ENCODE results near the gene CLEC4G.
"Not testable (repeated sequence)": the region's sequence is repeated elsewhere in the genome, so short reads cannot be mapped to it uniquely, and the experiment has no call there.

Gene CLEC4G, protein sequence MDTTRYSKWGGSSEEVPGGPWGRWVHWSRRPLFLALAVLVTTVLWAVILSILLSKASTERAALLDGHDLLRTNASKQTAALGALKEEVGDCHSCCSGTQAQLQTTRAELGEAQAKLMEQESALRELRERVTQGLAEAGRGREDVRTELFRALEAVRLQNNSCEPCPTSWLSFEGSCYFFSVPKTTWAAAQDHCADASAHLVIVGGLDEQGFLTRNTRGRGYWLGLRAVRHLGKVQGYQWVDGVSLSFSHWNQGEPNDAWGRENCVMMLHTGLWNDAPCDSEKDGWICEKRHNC

DNA sequence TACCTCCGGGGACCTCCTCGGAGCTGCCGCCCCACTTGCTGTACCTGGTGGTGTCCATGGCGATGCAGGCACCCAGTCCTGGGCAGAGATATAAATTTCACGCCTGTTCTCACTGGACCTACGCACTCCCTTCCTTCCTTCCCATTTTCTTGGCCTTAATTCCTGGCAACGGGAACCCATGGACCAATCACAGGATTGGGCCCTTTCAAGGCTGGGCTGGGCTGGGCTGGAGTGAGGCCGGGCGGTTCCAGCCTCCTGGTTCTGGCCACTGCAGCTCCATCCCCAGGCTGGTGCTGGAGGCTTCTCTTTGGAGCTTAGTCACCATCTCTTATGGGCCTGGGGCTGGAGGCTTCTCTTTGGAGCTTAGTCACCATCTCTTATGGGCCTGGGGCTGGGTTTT lies at the start of gene CLEC4G:
CLEC4G (minus strand) TSS at position 66 of the 400 bp plus-strand sequence; CDS start at position 58, 8 bp downstream.
- DNase-seq, result no peak

DNA sequence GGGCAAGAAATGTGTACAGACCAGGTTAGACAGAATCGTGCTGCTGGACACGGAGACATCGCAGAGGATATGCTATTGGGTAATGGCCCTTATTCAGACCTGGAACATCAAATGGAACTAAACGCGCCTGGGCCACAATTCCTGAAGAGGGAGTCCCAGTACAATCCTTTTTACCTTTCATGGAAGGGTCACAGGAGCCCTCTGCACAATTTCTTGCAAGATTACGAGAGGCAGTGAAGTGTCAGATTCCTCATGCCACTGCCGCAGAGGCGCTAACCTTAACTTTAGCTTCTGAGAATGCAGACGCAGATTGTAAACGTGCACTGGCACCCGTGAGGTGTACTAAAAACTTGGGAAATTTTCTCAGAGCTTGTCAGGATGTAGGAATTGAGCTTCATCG lies 49.2 kb upstream of the CLEC4G start:
- no peak for DNase-seq

DNA sequence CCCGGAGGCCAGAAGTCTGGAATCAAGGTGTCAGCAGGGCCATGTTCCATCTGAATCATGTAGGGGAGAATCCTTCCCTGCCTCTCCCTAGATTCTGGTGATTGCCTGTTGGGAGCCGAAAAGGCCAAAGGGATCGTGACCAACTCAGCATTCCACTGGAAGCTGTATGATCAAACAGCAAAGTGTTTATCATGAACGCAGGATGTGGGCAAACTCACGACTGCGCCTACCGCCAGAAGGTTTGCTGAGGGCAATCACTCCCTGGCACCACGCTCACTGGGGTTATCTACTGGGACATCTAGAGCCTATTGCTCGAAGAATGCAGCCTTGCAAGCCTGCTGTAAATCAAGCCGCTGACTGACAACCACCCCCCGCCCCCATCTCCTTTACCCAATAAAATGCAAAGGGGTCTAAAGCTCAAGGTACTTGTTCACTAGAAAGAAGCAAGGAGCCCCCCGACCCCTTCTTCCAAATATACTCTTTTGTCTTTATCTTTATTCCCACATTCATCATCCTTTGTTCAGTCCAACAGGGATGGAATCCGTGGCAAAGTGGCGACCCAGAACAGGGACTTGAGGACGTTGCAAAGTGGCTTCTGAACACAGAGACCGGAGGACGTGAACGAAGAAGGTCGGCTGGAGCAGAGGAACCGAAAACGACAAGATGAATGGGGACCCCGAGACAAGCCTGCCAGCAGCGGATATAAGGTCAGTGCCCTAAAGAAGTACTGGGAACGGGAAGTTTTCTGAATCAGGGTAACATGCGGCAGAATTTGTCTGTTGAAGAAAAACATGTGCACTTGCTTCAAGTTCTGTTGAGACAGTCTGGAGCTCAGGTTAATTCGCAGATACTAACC lies 47.9 kb upstream of the CLEC4G start:
- no peak for DNase-seq

DNA sequence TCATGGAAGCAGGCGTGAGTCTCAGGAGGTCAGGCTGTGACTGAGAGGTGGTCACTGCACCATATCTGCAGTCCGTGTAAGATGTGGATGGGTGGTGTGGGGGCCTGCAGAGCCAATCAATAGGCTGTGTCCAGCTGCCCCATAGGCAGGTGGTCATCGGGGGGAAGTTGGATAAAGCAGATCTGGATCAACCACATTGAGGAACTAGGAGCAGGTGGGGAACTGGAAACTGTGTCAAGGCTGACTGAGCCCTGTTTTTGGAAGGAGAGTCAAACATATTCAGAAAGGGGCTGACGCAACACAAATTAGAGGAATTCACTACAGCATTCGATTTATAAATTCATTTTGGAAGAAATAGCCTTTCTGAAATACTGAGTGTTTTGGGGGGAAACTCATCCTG lies 46.2 kb upstream of the CLEC4G start:
- DNase-seq, result no peak

DNA sequence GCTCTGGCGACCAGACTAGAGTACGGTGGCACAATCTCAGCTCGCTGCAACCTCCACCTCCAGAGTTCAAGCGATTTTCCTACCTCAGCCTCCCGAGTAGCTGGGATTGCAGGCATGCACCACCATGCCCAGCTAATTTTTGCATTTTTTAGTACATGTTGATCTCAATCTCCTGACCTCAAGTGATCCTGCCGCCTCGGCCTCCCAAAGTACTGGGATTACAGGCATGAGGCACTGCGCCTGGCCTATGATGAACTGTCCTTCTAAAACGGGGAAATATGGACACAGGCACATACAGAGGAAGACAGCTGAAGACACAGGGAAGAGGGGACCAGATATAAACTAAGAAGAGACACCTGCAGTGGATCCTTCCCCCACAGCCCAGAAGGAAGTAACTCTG lies 43.9 kb upstream of the CLEC4G start:
- DNase-seq, result no peak

DNA sequence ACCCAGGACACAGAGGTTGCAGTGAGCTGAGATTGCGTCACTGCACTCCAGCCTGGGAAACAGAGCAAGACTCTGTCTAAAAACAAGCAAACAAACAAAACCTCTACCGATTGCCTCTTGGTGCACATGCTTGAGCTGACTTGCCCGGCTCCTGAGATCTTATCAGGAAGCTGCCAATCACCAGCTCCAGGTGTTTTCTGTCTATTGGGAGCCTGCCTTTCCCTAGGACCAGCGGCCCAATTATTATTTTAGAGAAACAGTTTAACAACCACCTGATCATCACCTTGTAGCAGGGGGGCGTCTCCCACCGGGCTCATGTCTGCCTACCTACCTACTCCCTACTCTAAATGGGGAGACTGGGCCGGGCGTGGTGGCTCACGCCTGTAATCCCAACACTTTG lies 41.9 kb upstream of the CLEC4G start:
- DNase-seq, result no peak

DNA sequence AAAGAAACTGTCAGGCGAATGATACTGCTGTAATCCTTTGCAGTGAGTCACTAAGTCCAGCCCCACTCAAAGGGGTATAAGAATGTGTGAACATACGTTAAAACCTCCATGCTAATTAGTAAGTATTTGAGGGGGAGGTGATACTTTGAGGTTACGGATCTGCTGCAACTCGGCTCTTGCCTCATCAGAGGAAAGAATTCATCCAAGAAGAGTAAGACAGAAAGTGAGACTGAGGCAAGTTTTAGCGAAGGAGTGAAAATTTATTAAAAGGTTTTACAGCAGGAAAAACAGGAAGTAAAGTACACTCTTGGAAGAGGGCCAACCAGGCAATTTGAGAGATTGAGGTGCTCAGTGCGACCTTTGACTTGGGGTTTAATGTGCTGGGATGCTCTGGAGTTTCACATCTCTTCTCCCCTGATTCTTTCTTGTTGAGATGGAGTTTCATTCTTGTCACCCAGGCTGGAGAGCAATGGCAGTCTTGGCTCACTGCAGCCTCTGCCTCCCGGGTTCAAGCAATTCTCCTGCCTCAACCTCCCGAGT lies 40.9 kb upstream of the CLEC4G start:
- DNase-seq, result peak; percentile 69

DNA sequence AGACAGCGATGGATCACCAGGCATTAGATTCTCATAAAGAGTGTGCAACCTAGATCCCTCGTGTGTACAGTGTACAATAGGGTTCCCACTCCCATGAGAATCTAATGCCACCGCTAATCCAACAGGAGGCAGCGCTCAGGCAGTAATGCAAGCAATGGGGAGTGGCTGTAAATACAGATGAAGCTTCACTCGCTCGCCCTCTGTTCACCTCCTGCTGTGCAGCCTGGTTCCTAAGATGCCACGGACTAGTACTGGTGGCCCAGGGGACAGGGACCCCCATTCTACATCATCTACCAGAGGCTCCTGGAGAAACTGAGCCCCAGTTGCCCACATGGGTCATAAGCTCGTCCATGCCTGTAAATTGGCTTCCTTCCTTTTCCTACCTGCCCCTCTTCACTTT lies 39.2 kb upstream of the CLEC4G start:
- DNase-seq, result no peak

DNA sequence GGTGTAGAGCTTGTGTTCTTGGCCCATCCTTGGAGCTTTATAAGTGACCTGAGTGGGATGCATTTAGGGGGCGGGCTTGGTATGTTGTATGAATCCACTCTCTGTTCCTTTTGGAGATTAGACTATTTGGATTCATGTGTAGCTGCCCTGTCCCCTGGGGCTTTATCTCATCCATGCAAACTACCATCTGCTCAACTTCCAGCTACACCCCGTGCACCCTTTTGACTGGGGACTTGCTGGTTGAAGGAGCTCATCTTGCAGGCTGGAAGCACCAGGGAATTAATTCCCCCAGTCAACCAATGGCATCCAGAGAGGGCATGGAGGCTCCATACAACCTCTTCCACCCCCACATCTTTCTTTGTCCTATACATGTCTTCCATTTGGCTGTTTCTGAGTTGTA lies 37.3 kb upstream of the CLEC4G start:
- DNase-seq, result no peak

DNA sequence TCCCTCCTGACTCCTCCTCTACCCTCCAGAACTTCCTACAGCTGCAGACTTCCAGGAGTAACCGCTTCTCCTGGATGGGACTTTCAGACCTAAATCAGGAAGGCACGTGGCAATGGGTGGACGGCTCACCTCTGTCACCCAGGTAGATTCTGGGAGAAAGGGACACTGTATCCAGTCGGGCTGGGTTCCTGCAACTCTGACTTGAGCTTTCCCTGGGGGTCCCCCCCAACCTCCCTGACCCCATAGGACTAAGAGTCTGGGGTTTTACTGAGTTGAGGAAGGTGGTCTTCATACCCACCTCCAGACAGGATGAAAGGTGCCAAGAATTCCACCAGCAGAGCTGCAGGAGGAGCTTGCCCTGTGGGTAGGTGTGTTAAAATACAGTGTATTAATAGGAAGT lies 35.6 kb upstream of the CLEC4G start:
- no peak for DNase-seq

DNA sequence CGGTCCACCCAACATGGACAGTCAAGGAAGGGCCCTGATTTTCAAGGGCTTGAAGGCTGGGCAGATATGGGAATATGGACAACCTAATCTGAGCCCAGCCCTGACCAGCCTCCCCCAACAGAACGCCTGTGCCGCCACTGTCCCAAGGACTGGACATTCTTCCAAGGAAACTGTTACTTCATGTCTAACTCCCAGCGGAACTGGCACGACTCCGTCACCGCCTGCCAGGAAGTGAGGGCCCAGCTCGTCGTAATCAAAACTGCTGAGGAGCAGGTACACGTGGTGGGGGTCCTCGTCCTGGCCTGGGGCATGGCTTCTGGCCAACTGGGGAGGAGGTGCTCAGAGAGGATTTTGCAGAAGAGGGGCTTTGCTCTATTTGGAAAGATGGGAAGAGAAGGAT lies 34.6 kb upstream of the CLEC4G start:
- DNase-seq, result no peak

DNA sequence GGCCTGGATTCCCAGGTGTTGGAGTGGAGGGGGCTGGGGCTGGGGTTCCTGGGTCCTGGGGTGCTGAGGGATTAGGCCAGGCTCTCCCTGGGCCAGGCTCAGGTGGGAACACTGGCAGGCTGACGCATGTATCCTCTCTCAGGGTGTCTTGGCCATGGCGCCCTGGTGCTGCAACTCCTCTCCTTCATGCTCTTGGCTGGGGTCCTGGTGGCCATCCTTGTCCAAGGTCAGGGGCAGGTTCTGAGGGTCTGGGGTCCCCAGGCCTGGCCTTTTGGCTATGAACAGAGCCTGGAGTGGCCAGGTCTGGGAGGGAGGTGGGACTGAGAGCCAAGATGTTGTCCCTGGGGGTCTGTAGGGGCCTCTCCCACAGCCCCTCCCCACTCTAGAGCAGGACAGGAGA lies 33.1 kb upstream of the CLEC4G start:
- not testable (repeated sequence) for DNase-seq

DNA sequence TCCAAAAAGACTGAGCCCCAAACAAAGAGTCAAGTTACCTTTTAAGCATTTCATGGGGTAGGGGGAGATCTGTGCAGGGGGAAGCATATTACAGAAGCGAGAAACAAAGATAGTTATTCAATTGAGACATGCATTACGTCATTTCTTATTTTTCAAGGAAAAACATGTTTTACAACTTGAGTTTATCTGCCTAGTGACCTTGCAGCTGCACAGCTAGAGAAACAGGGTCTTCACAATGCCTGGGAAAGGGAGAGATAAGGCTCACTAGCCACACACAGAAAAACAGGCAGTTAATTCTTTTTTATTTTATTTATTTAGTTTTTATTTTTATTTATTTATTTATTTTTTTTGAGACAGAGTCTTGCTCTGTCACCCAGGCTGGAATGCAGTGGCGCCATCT lies 32.2 kb upstream of the CLEC4G start:
- not testable (repeated sequence) for DNase-seq

DNA sequence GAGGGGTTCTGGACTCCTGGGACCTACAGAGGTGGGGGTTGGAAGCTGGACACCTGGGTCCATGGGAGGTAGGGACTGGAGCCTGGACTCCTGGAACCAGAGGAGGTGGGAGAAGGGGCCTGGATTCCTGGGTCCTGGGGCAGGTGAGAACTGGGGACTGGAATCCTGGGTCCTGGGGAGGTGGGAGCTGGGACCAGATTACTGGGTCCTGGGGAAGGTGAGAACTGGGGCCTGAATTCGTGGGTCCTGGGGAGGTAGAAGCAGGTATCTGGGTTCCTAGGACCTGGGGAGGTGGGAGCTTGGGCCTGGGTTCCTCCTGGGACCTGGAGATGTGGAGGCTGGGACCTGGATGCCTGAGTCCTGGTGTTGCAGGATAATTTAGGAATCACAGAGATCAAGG lies 31.8 kb upstream of the CLEC4G start:
- no peak for DNase-seq

DNA sequence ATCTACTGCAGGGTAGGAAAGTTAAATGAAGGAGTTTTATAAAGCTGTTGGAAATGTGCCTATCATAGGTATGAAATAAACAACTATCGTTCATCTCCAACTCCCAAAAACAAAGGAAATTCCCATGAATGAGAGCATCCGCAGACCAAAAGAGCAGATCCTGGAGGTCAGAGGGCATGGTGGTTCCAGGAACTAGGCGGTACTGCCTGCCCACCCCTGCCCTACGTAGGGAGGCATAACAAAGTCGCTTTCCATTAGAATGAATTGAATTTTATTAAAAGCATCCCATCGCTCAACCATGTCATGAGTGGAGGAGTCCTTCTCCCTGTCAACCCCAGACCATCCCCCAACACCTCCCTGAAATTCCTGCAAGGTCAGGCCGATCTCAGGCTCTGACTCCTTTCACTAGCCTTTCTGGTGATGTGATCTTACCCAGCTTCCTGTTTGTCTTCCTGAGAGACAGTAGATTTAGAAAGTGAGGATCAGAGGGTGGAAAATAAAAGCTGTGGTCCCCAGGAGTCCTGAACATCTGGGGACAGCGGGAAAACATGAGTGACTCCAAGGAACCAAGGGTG lies 30.9 kb upstream of the CLEC4G start, which contains the start of gene CLEC4M:
CLEC4M (plus strand) TSS at position 525 of the 575 bp plus-strand sequence; CDS start at position 549, 24 bp downstream.
- no peak for DNase-seq

DNA sequence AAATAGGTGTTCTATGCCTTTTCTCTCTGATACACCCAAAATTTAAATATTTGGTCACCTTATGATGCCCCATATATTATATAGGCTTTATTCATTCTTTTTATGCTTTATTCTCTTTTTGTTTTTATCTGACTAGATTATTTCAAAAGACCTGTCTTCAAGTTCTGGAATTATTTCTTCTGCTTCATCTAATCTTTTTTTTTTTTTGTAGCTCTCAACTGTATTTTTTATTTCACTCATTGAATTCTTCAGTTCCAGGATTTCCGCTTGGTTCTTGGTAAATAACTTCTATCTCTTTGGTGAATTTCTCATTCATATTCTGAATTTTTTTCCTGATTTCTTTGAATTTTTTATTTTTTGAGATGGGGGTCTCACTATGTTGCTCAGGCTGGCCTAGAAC lies 27.2 kb upstream of the CLEC4G start:
- no peak for DNase-seq

DNA sequence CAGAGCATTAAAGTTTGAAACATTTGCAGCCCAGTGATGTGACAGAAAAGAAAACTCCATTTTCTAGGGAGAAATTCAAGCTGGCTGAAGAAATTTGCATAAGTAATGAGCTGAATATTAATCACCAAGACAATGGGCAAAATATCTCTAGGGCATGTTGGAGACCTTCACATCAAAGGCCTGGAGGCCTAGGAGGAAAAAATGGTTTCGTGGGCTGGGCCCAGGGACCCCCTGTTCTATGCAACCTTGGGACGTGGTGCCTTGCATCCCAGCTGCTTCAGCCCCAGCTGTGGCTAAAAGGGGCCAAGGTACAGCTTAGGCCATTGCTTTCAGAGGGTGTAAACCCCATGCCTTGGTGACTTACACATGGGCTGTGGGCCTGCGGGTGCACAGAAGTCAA lies 25.4 kb upstream of the CLEC4G start:
- no peak for DNase-seq

DNA sequence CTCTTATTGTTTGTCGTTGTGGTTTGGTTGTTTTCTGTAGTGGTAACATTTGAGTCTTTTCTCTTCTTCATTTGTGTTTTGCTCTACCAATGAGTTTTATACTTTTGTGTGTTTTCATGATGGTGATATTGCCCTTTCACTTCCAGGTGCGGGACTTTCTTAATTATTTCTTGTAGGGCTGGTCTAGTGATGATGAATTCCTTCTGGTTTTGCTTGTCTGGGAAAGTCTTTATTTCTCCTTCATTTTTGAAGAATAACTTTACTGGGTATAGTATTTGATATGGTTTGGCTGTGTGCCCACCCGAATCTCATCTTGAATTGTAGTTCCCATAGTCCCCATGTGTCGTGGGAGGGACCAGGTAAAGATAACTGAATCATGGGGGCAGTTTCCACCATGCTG lies 24.3 kb upstream of the CLEC4G start:
- no peak for DNase-seq

DNA sequence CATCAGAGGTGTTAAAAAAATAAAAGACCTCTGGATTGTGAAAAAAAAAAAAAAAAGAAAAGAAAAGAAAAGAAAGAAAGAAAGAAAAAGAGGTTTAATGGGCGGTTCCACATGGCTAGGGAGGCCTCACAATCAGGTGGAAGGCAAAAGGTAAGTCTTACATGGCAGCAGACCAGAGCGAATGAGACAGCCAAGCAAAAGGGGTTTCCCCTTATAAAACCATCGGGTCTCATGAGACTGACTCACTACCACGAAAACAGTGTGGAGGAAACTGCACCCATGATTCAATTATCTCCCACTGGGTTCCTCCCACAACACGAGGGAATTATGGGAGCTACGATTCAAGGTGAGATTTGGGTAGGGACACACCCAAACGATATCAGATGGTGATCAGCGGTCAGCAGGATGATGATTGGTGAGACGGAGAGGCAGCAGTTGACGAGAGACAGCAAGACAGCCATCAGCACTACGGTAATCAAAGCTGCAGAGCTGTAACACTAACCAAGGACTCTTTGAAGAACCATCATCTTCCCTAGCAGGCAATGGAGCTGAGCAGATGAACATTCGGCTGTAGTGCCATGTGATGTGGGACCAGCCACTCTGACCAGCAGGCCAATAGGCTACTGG lies 19.4 kb upstream of the CLEC4G start:
- no peak for DNase-seq

DNA sequence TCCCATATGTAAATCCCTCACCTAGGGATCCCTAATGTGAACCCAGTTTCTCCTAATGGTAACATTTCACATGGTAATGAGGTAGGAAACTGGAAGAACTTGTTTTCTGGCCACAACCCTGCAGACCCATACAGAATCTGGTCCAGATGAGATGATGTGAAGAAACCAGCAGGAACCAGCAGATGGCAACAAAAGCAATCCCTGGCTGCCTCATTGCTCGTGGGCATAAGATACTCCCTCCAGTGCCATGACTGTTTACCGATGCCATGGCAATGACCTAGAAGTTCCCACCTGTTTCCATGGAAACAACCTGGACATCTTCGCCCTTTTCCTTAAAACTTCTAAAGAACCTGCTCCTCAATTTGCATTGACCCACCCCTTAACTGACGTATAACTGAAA lies 16.8 kb upstream of the CLEC4G start:
- DNase-seq, result no peak

DNA sequence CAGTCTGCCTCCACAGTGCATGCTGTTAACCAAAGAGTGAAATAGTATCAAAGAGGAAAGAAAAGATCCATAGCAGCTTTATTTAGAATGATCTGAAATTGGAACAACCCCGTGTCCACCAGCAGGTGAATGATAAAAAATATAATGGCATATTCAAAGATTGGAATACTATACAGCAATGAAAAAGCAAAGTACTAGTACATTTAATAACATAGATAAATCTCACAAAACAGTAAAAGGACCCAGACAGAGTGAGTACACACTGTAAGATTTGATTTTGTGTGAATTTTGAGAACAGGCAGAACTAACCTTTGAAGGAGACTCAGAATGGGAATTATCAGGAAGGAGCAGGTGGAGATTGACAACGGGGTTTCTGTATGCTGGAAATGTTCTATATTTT lies 16.3 kb upstream of the CLEC4G start:
- no peak for DNase-seq

DNA sequence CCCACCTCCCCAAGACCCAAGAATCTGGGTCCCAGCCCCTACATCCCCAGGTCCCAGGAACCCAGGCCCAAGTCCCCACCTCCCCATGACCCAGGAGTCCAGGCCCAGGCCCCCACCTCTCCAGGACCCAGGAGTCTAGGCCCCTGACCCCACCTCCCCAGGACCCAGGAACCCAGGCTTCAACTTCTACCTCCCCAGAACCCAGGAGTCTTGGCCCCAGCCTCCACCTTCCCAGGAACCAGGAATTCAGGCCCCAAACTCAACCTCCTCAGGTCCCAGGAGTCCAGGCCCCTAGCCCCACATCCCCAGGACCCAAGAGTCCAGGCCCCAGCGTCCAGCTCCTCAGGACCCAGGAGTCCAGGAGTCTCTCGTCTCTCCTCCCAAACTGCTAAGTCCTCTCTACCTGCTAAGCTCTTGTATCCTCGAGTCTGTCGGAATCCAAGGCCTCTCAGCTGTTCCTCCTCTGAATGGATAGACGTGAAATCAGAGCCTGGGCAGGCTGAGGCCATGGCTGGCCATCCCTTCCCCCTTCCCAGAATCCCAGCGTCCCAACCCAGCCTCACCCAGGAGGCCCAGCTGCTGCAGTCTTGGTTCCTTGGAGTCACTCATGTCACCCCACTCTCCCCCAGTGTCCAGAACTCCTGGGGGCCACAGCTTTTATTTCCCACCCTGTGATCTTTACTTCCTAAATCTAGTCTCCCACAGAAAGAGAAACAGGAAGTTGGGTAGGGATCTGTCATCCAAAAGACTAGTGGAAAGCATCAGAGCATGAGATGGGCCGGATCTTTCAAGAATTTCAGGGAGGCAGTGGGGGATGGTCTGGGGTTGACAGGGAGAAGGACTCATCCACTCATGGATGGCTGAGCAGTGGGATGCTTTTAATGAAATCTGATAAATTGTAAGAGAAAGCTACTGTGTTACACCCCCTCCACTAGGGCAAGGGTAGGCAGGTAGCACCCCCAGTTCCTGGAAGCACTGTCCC lies 15.3 kb upstream of the CLEC4G start, which contains the start of gene CD209:
CD209 (minus strand) TSS at position 632 of the 982 bp plus-strand sequence; CDS start at position 609, 23 bp downstream.
- no peak for DNase-seq

All from NCI-H226 (cell line).